Activated CD8-positive, alpha-beta T cell treated with anti-CD3 and anti-CD28 coated beads for 36 hours (primary cell): ENCODE results near the gene NRP1. TPM values are rescaled to one million over a fixed set of nuclear protein-coding genes. Genes with fewer than 3 reads are reported as not detected.
"Not testable (repeated sequence)": the region's sequence is repeated elsewhere in the genome, so short reads cannot be mapped to it uniquely, and the experiment has no call there.

Experiments
- ATAC-seq: fragments of 200-7000 bp; cut with Tn5 transposase; one replicate; pipeline ENCODE4 v1.10.0; 2021; ENCODE audit warnings: mild to moderate bottlenecking, moderate library complexity
- CTCF ChIA-PET: fragments of 350-600 bp; sonication (Branson Sonifier 250); formaldehyde crosslinking; loops from one replicate; lab custom pipeline; 2021; ENCODE audit warnings: antibody characterized with exemption; lab: Charles Lee
- POLR2A ChIA-PET: fragments of 350-600 bp; sonication (Branson Sonifier 250); formaldehyde crosslinking; loops from one replicate; lab custom pipeline; 2021; ENCODE audit warnings: antibody characterized with exemption; lab: Charles Lee
- DNase-seq: peaks from one replicate; pipeline ENCODE4 v3.0.0-alpha.2; 2020
- H3K27ac Mint-ChIP-seq: one replicate; pipeline ENCODE4 v1.8.0; 2021; ENCODE audit warnings: mild to moderate bottlenecking, mixed read lengths
- H3K27me3 Mint-ChIP-seq: one replicate; pipeline ENCODE4 v1.8.0; 2021; ENCODE audit warnings: mixed read lengths
- H3K36me3 Mint-ChIP-seq: one replicate; pipeline ENCODE4 v1.8.0; 2021; ENCODE audit warnings: low read depth, mixed read lengths
- H3K4me1 Mint-ChIP-seq: one replicate; pipeline ENCODE4 v1.8.0; 2021; ENCODE audit warnings: low read depth, mixed read lengths
- H3K4me3 Mint-ChIP-seq: one replicate; pipeline ENCODE4 v1.8.0; 2021; ENCODE audit warnings: mild to moderate bottlenecking, moderate library complexity, mixed read lengths
- H3K9me3 Mint-ChIP-seq: one replicate; pipeline ENCODE4 v1.8.0; 2021; ENCODE audit warnings: mixed read lengths
- intact Hi-C: fragments of 100-400 bp; cut with micrococcal nuclease; formaldehyde crosslinking; loops from one replicate; pipeline ENCODE4 v1.10.0; 2022
- total RNA-seq, 2 experiments: library from RNA; stranded (reverse); gene quantifications; one replicate each; pipeline ENCODE4 v1.2.3, GENCODE V29; 2021
- TF ChIP-seq, protein P1 (sequence below): fragments of 200-600 bp; IDR thresholded peaks from one replicate; pipeline ENCODE4 v1.8.0; 2022; ENCODE audit warnings: antibody characterized with exemption, mild to moderate bottlenecking

NRP1 gene
- under 1 TPM; 0.22 to 0.79 TPM for total RNA-seq

DNA sequence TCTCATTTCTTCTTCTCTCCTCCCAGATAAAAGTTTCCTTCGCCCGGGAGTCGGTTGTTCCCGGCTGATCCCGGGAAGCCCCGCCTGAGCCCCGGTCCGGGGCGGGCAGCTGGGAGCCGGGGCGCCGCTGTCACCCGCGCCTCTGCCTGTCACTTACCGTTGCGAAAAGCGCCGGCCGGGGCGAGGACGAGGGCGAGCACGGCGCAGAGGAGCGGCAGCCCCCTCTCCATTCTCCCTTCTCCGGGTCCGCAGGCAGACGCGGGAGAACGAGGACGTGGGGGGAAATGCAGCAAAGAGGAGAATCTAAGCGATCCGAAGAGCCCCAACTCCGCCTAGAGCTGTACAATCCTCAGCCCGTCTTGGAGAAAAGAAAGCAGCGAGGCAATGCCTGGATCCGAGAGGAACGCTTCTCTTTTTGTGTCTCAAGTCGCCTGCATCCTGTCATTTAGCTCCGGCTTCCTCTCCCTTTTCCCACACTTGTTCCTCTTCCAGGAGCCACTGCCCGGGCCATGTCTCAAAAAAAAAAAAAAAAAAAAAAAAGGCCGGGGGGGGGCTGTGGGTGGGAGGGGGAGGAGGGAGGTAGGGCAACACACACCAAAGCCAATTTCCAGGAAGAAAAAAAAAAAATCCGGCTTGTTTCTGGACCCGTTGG lies at the start of gene NRP1:
TSS of gene NRP1 (minus strand) at position 515 of the 652 bp plus-strand sequence. CDS start at position 230, 285 bp downstream.
- Mint-ChIP-seq H3K4me1 (peaks cover 19% of the 10 kb centered on the region), H3K36me3 (no peaks in the 10 kb centered on the region), H3K4me3 (peak within 1 kb of the TSS; percentile 72), H3K9me3 (no peaks in the 10 kb centered on the region), H3K27me3 (peaks cover 67% of the 10 kb centered on the region), H3K27ac (no peak within 1 kb of the TSS)
- CTCF ChIA-PET: interaction anchor here (1.3 to 5.0 kb wide), 4 partner anchors 31 to 1304 kb away, joined by 3 to 27 read pairs (median 14); no protein-coding TSS in a partner anchor
- peak; percentile 35 for ATAC-seq
- peak; percentile 11 for DNase-seq
- POLR2A ChIA-PET: no interaction called here
- TF ChIP-seq, protein P1, sequence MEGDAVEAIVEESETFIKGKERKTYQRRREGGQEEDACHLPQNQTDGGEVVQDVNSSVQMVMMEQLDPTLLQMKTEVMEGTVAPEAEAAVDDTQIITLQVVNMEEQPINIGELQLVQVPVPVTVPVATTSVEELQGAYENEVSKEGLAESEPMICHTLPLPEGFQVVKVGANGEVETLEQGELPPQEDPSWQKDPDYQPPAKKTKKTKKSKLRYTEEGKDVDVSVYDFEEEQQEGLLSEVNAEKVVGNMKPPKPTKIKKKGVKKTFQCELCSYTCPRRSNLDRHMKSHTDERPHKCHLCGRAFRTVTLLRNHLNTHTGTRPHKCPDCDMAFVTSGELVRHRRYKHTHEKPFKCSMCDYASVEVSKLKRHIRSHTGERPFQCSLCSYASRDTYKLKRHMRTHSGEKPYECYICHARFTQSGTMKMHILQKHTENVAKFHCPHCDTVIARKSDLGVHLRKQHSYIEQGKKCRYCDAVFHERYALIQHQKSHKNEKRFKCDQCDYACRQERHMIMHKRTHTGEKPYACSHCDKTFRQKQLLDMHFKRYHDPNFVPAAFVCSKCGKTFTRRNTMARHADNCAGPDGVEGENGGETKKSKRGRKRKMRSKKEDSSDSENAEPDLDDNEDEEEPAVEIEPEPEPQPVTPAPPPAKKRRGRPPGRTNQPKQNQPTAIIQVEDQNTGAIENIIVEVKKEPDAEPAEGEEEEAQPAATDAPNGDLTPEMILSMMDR: no peak
- intact Hi-C loops: loop anchor here (5.0 kb wide), 2 partner anchors 142 to 1303 kb away; no protein-coding TSS in a partner anchor

DNA sequence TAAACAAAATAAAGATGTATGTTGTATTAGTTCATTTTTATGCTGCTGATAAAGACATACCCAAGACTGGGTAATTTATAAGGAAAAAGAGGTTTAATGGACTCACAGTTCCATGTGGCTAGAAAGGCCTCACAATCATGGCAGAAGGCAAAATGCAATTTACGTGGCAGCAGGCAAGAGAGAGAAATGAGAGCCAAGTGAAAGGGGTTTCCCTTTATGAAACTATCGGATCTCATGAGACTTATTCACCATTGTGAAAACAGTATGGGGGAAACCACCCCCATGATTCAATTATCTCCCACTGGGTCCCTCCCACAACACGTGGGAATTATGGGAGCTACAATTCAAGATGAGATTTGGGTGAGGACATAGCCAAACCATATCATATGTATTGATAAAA lies 49.7 kb upstream of the NRP1 start:
- H3K9me3 Mint-ChIP-seq, H3K36me3 Mint-ChIP-seq, intact Hi-C loops, H3K4me1 Mint-ChIP-seq, DNase-seq, H3K4me3 Mint-ChIP-seq, H3K27ac Mint-ChIP-seq, ATAC-seq: not testable (repeated sequence)
- H3K27me3 Mint-ChIP-seq: peaks cover 12% of the 10 kb centered on the region
- ChIA-PET POLR2A (interaction anchor here (0.5 kb wide), 1 partner anchor 1280 kb away, joined by 5 read pairs; no protein-coding TSS in a partner anchor), CTCF (interaction anchor here (0.6 kb wide), 1 partner anchor 71 kb away, joined by 3 read pairs; no protein-coding TSS in a partner anchor)

GRCh38 chr10:33382921-33383713 lies 48.6 kb upstream of the NRP1 start:
- no peak overlapping the region for H3K4me3 Mint-ChIP-seq
- ATAC-seq (no peak), DNase-seq (no peak)
- intact Hi-C loops: no loop called here
- H3K9me3 Mint-ChIP-seq: no peaks in the 10 kb centered on the region
- H3K4me1 Mint-ChIP-seq: peaks cover 3% of the 10 kb centered on the region
- TF ChIP-seq, protein P1: no peak
- POLR2A ChIA-PET: no interaction called here
- CTCF ChIA-PET: no interaction called here
- H3K27me3 Mint-ChIP-seq: peaks cover 13% of the 10 kb centered on the region
- H3K27ac Mint-ChIP-seq: no peak overlapping the region
- no peaks in the 10 kb centered on the region for H3K36me3 Mint-ChIP-seq

GRCh38 chr10:33382216-33382600 lies 47.7 kb upstream of the NRP1 start:
- H3K36me3 Mint-ChIP-seq: no peaks in the 10 kb centered on the region
- no peak for ATAC-seq
- intact Hi-C loops: no loop called here
- TF ChIP-seq, protein P1: no peak
- POLR2A ChIA-PET: no interaction called here
- H3K27ac Mint-ChIP-seq: no peak overlapping the region
- no peak overlapping the region for H3K4me3 Mint-ChIP-seq
- H3K9me3 Mint-ChIP-seq: no peaks in the 10 kb centered on the region
- no peak for DNase-seq
- peaks cover 10% of the 10 kb centered on the region for H3K4me1 Mint-ChIP-seq
- CTCF ChIA-PET: interaction anchor here (1.7 kb wide), 1 partner anchor 189 kb away, joined by 4 read pairs; no protein-coding TSS in a partner anchor
- H3K27me3 Mint-ChIP-seq: peaks cover 13% of the 10 kb centered on the region

- peaks cover 15% of the 10 kb centered on the region for H3K4me1 Mint-ChIP-seq
- no peak overlapping the region for H3K27ac Mint-ChIP-seq
- POLR2A ChIA-PET: no interaction called here
- H3K36me3 Mint-ChIP-seq: no peaks in the 10 kb centered on the region
- H3K4me3 Mint-ChIP-seq: no peak overlapping the region
- peaks cover 11% of the 10 kb centered on the region for H3K27me3 Mint-ChIP-seq
- TF ChIP-seq, protein P1: no peak
- DNase-seq (no peak), ATAC-seq (no peak)
- CTCF ChIA-PET: interaction anchor here (1.1 to 1.7 kb wide), 3 partner anchors 23 to 188 kb away, joined by 3 to 4 read pairs (median 4); no protein-coding TSS in a partner anchor
- no peaks in the 10 kb centered on the region for H3K9me3 Mint-ChIP-seq
- intact Hi-C loops: no loop called here
Measured at GRCh38 chr10:33381451-33382215, 47.2 kb upstream of the NRP1 start.
